DMS 273 (cell line): ENCODE measurements around the gene NPRL2.

Experiments used
- DNase-seq: peaks from one replicate; lab custom pipeline; 2025; ENCODE audit not compliant: unreplicated experiment; lab: John Stamatoyannopoulos, UW

NPRL2 gene

GRCh38 chr3:50327943-50328691 lies 22.5 kb downstream of the NPRL2 start, which contains the start of gene TUSC2:
Gene TUSC2, minus strand, starts transcription at chr3:50328223. Its CDS starts 124 bp downstream, at chr3:50328099.
- DNase-seq = peak; percentile 97

- DNase-seq = no peak
These were observed 23.4 kb downstream of the NPRL2 start for GRCh38 chr3:50327129-50327528.

DNA sequence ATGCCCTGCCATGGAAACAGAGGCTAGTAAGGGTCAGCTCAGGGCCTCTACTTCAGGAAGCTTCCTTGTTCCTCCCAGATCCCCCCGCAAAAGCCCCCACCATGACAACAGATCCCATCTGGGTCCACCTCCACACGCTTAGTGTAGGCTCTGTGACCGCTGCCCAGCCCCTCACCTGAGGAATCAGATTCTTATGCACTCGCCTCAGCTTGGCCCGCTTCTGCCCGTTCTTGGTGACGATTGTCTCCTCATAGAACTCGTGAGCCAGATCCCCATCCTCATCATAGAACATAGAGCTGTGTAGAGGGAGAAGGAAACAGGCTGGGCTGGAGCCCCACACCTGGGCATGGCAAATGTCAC lies 24.4 kb downstream of the NPRL2 start:
- no peak for DNase-seq

DNA sequence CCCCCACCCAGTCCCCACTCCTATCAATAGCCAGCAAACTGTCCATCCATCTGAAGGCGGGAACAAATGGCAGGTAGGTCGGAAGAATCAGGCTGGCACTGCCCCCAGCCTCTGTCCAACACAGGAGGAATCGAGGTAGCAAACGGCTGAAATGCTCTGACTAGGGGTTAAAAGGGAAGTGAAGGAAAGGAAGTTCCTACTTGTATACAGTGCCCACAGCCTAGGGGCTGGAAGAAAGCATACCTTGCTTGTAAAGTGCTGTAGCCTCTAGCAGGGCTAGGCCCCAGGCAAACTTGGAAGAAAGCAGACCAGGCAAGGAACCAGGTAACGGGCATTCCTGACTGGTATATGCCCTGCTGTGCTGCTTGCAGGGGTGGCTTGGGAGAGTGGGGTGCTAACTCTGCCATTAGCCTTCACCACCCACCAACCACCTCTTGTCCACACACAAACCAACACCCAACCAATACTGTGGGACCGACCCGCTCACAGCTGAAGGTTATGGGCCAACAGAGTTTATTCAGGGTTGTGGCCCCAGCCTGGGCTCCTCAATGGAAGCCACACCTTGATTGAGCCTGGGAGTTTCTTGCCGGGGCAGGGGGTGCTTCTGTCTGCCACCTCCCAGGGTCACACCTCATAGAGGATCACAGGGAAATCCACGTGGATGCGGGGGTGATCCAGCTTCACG lies 24.9 kb downstream of the NPRL2 start:
- DNase-seq = no peak

- no peak for DNase-seq
These were observed 25.5 kb downstream of the NPRL2 start for GRCh38 chr3:50325113-50325480.

GRCh38 chr3:50324351-50325112 lies 26.0 kb downstream of the NPRL2 start:
- peak; percentile 82 for DNase-seq

GRCh38 chr3:50323614-50324199 lies 26.9 kb downstream of the NPRL2 start:
- no peak for DNase-seq

GRCh38 chr3:50323092-50323600 lies 27.4 kb downstream of the NPRL2 start:
- no peak for DNase-seq

DNA sequence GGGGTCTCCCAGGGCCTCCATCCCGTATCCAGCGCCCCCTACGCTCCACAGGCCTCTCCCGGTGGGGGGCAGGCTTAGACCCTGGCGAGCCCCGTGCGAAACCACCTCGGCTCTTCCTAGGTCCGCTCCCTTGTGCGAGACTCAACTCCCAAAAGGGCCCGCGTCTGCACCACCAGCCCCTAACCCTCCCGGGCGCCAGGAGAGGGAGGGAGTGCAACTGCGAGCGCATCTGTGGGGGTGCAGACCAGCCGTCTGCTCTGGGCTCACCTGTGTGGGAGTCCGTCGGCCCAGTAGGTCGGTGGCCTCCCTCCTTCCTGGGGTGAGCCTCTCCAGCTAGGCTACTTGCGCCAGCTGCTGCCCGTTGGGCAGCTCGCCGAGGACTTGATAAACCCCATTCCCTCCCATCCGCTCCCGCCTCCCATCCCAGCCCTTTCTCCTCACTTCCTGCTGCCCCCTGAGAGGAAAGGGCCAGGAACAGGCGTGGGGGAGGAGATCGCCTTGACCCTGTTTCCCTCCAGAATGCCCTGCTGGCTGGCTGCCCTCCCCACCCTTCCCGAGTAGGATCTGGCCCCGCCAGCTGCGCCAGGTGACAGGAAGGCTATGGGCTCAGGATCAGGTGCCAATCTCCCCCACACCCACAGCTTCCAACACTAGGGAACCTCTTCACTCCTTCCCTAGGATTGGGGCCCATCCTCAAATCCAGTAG lies 28.0 kb downstream of the NPRL2 start, which contains the start of gene HYAL2:
HYAL2 (minus strand) TSS at position 360 of the 706 bp plus-strand sequence. CDS start 2,256 bp downstream, outside the sequence.
- DNase-seq = no peak

GRCh38 chr3:50322115-50322385 lies 28.5 kb downstream of the NPRL2 start:
- DNase-seq = no peak

DNA sequence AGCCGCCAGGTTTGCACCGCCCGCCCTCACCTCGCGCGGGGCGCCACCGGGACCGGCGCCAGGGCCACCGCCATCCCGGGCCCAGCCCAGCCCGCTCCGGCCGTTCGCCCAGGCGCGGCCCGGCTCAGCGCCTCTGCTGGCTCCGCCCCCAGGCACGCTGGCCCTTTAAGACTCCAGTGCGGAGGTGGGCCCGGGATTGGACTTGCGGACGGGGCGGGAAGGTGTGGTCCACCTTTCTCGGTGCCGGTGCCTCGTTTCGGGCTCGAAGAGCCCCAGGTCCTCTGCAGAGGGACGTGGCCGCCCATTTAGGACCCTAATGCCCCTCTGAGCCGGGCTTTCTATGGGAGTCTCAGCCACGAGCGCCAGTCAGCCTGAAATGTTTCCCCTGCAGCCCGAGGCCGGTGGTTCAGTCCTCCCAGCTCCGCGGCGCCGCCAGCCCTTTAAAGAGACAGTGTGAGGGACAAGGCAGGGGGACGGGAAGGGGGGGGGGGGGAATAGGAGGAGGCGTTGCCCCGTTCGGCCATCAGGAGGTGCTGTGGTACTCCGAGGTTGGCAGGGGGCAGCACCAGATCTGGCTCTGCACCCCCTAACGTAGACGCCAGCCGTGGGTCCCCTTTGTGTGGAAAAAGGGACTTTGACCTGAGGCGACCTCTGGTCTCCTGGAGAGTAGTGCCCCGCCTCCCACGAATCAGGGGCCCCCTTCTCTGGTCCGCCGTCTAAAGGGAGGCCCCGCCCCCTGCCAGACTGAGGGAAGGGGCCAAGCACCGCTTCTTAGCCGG lies 29.1 kb downstream of the NPRL2 start:
- peak; percentile 90 for DNase-seq

- DNase-seq = peak; percentile 86
These were observed 29.7 kb downstream of the NPRL2 start for GRCh38 chr3:50320853-50321335.

- no peak for DNase-seq
These were observed 30.5 kb downstream of the NPRL2 start for GRCh38 chr3:50319894-50320625.

- no peak for DNase-seq
These were observed 31.2 kb downstream of the NPRL2 start for GRCh38 chr3:50319181-50319893.

GRCh38 chr3:50318615-50319014 lies 32.0 kb downstream of the NPRL2 start:
- DNase-seq = no peak

- DNase-seq = no peak
These were observed 32.4 kb downstream of the NPRL2 start for GRCh38 chr3:50318163-50318562.

GRCh38 chr3:50317300-50317699 lies 33.3 kb downstream of the NPRL2 start:
- no peak for DNase-seq

DNA sequence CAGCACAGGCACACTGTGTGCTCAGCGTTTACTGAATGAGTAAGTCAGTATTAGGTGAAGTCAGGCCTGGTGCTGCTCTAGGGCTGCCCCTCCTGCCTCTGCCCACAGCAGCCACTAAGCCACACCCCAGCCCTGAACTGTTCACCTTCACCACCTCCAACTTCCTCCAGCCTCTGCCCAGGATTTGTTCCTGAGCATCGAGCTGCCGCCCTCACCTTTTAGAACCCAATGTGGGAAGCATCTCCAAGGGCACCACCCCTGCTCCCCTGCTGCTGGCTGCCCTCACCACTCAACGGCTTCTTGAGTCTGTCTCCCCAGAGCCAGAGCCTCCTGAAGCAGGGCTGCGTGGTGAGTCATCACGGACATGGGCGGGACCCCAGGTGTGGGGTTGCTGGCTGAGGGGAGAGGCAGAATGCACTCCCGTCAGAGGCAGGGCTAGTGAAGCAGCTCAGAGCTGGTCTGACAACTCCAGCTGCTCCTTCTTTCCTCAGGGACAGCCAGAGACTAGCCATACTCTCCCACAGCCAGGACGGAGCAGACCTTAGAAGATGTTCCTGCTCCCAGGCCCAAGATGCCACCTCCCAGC lies 33.8 kb downstream of the NPRL2 start:
- peak; percentile 37 for DNase-seq
